A549 (cell line): Measurements from ENCODE around the gene ADCY10.

ENCODE experiments used
- BHLHE40 ChIP-seq: IDR thresholded peaks from 2 replicates; pipeline ENCODE4 v1.6.1; 2012; ENCODE audit warnings: low read depth, low read length, inconsistent platforms
- CHD2 ChIP-seq: fragments of 150-350 bp; IDR thresholded peaks from 2 replicates; pipeline ENCODE4 v1.6.1; 2014; ENCODE audit warnings: low read length; ENCODE audit not compliant: partially characterized antibody
- EP300 ChIP-seq, 2 experiments: fragments of >200 bp; sonication (Bioruptor Twin); formaldehyde crosslinking; IDR thresholded peaks; 2 replicates in 1 of 2; 3 replicates in 1 of 2; pipeline ENCODE4 v1.6.1; 2016 to 2017
- HOXB13 ChIP-seq: fragments of 250-450 bp; sonication (Bioruptor Pico); IDR thresholded peaks from 2 replicates; pipeline ENCODE4 v1.5.0; 2020; ENCODE audit warnings: low read depth, mild to moderate bottlenecking, moderate library complexity
- JUN ChIP-seq, 2 experiments: fragments of >200 bp; sonication (Bioruptor Twin); formaldehyde crosslinking; IDR thresholded peaks; 2 replicates in 1 of 2; 3 replicates in 1 of 2; pipeline ENCODE4 v1.6.1; 2016 to 2017
- MYC ChIP-seq: IDR thresholded peaks from 2 replicates; pipeline ENCODE4 v1.6.1; 2012; ENCODE audit warnings: mild to moderate bottlenecking, inconsistent platforms, low read length, improper control_type of control experiment, borderline replicate concordance
- POLR2A ChIP-seq: IDR thresholded peaks from 2 replicates; pipeline ENCODE4 v1.6.1; 2012; ENCODE audit warnings: mild to moderate bottlenecking, low read length
- RAD21 ChIP-seq, 2 experiments: fragments of >200 bp in 1 of 2; sonication (Bioruptor Twin) in 1 of 2; formaldehyde crosslinking in 1 of 2; IDR thresholded peaks in 1 of 2; conservative IDR thresholded peaks in 1 of 2; 2 replicates in 1 of 2; 3 replicates in 1 of 2; pipeline ENCODE4 v1.6.1; 2012 to 2018; ENCODE audit warnings: inconsistent platforms in 1 of 2
- RCOR1 ChIP-seq: fragments of 150-350 bp; IDR thresholded peaks from 2 replicates; pipeline ENCODE4 v1.6.1; 2014; ENCODE audit warnings: antibody characterized with exemption, low read length, low read depth
- SREBF2 ChIP-seq: fragments of 450-650 bp; IDR thresholded peaks from 2 replicates; pipeline ENCODE4 v1.6.1; 2014; ENCODE audit warnings: mild to moderate bottlenecking, moderate library complexity
- TF ChIP-seq, protein P1 (sequence below): fragments of >200 bp; sonication (Bioruptor Twin); formaldehyde crosslinking; IDR thresholded peaks from 3 replicates; pipeline ENCODE4 v1.5.1; 2016
- TF ChIP-seq, protein P2 (sequence below): fragments of 150-350 bp; IDR thresholded peaks from 2 replicates; pipeline ENCODE4 v1.6.1; 2014; ENCODE audit warnings: low read depth, mild to moderate bottlenecking, low read length

DNA sequence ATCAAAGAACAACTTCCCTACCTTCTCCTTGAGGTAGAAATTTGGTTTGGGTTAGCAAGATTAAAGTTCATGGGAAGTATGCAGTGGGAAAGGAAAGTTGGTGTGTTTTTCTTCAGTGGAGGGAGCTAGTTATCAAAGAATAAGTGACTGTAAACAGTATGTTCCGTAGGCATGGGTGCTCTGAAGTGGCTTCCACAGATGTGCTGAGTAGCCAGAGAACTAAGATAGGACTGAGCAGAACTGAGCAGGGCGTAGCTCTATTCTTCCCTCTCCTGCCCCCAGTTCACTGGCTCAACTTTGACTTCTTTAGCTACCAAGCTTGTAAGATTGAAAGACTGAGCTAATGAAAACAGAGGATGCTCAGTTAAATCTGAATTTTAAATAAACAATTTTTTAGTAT is 3.4 kb downstream of the ADCY10 start:
- no peak for TF ChIP-seq POLR2A
- TF ChIP-seq, protein P1, sequence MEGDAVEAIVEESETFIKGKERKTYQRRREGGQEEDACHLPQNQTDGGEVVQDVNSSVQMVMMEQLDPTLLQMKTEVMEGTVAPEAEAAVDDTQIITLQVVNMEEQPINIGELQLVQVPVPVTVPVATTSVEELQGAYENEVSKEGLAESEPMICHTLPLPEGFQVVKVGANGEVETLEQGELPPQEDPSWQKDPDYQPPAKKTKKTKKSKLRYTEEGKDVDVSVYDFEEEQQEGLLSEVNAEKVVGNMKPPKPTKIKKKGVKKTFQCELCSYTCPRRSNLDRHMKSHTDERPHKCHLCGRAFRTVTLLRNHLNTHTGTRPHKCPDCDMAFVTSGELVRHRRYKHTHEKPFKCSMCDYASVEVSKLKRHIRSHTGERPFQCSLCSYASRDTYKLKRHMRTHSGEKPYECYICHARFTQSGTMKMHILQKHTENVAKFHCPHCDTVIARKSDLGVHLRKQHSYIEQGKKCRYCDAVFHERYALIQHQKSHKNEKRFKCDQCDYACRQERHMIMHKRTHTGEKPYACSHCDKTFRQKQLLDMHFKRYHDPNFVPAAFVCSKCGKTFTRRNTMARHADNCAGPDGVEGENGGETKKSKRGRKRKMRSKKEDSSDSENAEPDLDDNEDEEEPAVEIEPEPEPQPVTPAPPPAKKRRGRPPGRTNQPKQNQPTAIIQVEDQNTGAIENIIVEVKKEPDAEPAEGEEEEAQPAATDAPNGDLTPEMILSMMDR, result no peak
- no peak for TF ChIP-seq SREBF2
- no peak for TF ChIP-seq RAD21 (conservative IDR thresholded peaks at IDR 0.05 in 1 of 2, IDR thresholded peaks at IDR 0.05 in 1 of 2)
- no peak for TF ChIP-seq CHD2
- TF ChIP-seq BHLHE40, result no peak
- no peak for TF ChIP-seq JUN (IDR thresholded peaks at IDR 0.05)
- no peak for TF ChIP-seq HOXB13 (CRISPR knock-in tag)
- TF ChIP-seq, protein P2, sequence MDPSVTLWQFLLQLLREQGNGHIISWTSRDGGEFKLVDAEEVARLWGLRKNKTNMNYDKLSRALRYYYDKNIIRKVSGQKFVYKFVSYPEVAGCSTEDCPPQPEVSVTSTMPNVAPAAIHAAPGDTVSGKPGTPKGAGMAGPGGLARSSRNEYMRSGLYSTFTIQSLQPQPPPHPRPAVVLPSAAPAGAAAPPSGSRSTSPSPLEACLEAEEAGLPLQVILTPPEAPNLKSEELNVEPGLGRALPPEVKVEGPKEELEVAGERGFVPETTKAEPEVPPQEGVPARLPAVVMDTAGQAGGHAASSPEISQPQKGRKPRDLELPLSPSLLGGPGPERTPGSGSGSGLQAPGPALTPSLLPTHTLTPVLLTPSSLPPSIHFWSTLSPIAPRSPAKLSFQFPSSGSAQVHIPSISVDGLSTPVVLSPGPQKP, result no peak
- no peak for TF ChIP-seq MYC
- no peak for TF ChIP-seq EP300 (IDR thresholded peaks at IDR 0.05)
- no peak for TF ChIP-seq RCOR1
